SK-N-SH (cell line): Measurements from ENCODE around the gene HEBP2. TPM values are rescaled to one million over a fixed set of nuclear protein-coding genes. Genes with fewer than 3 reads are reported as not detected.

ENCODE experiments used
- CTCF ChIA-PET: fragments of 300-600, 350-600 bp; formaldehyde crosslinking; extraction: SDS; loops from one replicate; lab custom pipeline; 2021; lab: Yijun Ruan, JAX
- POLR2A ChIA-PET: fragments of 350-600 bp; sonication (Branson Sonifier 250); formaldehyde crosslinking; extraction: SDS; loops from one replicate; lab custom pipeline; 2020; ENCODE audit warnings: antibody characterized with exemption, inconsistent platforms; lab: Yijun Ruan, JAX
- DNase-seq: peaks from one replicate; pipeline ENCODE4 v3.0.0; 2012
- H2AFZ ChIP-seq: fragments of 200-600 bp; sonication (generic); 2 replicates; pipeline ENCODE4 v1.8.1; 2016; ENCODE audit warnings: antibody characterized with exemption, mild to moderate bottlenecking, low read depth
- H3F3A ChIP-seq: fragments of 200-600 bp; sonication (generic); replicated peaks from 2 replicates; pipeline ENCODE3; 2016; ENCODE audit warnings: antibody characterized with exemption, mild to moderate bottlenecking; ENCODE audit not compliant: insufficient read depth
- H3K27ac ChIP-seq, 2 experiments: fragments of 200-500 bp in 1 of 2; fragments of 200-600 bp in 1 of 2; sonication (Bioruptor generic) in 1 of 2; sonication (generic), shearing (Covaris generic) in 1 of 2; 2 replicates each; pipeline versions ENCODE4 v1.5.1 to v1.6.1; 2014 to 2016; ENCODE audit warnings: low read depth in 2 of 2, inconsistent platforms in 1 of 2, low read length in 1 of 2, mild to moderate bottlenecking in 1 of 2, mixed read lengths in 1 of 2
- H3K27me3 ChIP-seq: fragments of 200-600 bp; sonication (generic), shearing (Covaris generic); 2 replicates; pipeline ENCODE4 v1.6.1; 2016; ENCODE audit warnings: mixed run types; ENCODE audit not compliant: insufficient read depth
- H3K36me3 ChIP-seq, 2 experiments: fragments of 200-500 bp in 1 of 2; fragments of 200-600 bp in 1 of 2; sonication (Bioruptor generic) in 1 of 2; sonication (generic) in 1 of 2; replicated peaks in 1 of 2; 2 replicates each; pipeline versions ENCODE3 to v1.5.1; 2014 to 2016; ENCODE audit warnings: low read length in 1 of 2, mild to moderate bottlenecking in 1 of 2; ENCODE audit not compliant: insufficient read depth in 2 of 2, control insufficient read depth in 1 of 2
- H3K4me1 ChIP-seq, 2 experiments: fragments of 200-500 bp in 1 of 2; fragments of 200-600 bp in 1 of 2; sonication (Bioruptor generic) in 1 of 2; sonication (generic), shearing (Covaris generic) in 1 of 2; 2 replicates each; pipeline versions ENCODE4 v1.5.1 to v1.6.1; 2014 to 2016; ENCODE audit warnings: low read depth in 1 of 2, low read length in 1 of 2, mixed run types in 1 of 2; ENCODE audit not compliant: insufficient read depth in 2 of 2, control insufficient read depth in 1 of 2
- H3K4me2 ChIP-seq: fragments of 200-600 bp; sonication (generic), shearing (Covaris generic); 2 replicates; pipeline ENCODE4 v1.6.1; 2017; ENCODE audit warnings: mixed run types
- H3K4me3 ChIP-seq, 2 experiments: fragments of 200-500 bp in 1 of 2; fragments of 200-600 bp in 1 of 2; sonication (Bioruptor generic) in 1 of 2; sonication (generic), shearing (Covaris generic) in 1 of 2; 2 replicates each; pipeline versions ENCODE4 v1.5.1 to v1.8.1; 2014 to 2016; ENCODE audit warnings: low read depth in 2 of 2, inconsistent platforms in 1 of 2, low read length in 1 of 2, mild to moderate bottlenecking in 1 of 2, mixed read lengths in 1 of 2, moderate library complexity in 1 of 2
- H3K79me2 ChIP-seq: fragments of 200-600 bp; sonication (generic); 2 replicates; pipeline ENCODE4 v1.8.1; 2017; ENCODE audit warnings: mild to moderate bottlenecking; ENCODE audit not compliant: insufficient read depth
- H3K9ac ChIP-seq: fragments of 200-600 bp; sonication (generic); 2 replicates; pipeline ENCODE4 v1.6.1; 2017; ENCODE audit warnings: mixed run types
- H3K9me2 ChIP-seq: fragments of 200-600 bp; sonication (generic); 2 replicates; pipeline ENCODE4 v1.6.1; 2017; ENCODE audit warnings: mixed run types
- H3K9me3 ChIP-seq: fragments of 200-600 bp; sonication (generic); 2 replicates; pipeline ENCODE4 v1.6.1; 2017; ENCODE audit warnings: mixed run types, mild to moderate bottlenecking, moderate library complexity
- H4K20me1 ChIP-seq: fragments of 200-600 bp; sonication (generic); 2 replicates; pipeline ENCODE4 v1.6.1; 2017; ENCODE audit warnings: mild to moderate bottlenecking, mixed run types; ENCODE audit not compliant: insufficient read depth
- CHD2 ChIP-seq: fragments of 150-350 bp; IDR thresholded peaks from 2 replicates; pipeline ENCODE4 v1.6.1; 2018; ENCODE audit warnings: low read length; ENCODE audit not compliant: partially characterized antibody
- ELF1 ChIP-seq: IDR thresholded peaks from 2 replicates; pipeline ENCODE4 v1.4.0; 2012
- EP300 ChIP-seq, 2 experiments: IDR thresholded peaks; 2 replicates each; pipeline versions ENCODE4 v1.4.0 to v1.6.1; 2012; ENCODE audit warnings: borderline replicate concordance in 1 of 2, low read depth in 1 of 2, low read length in 1 of 2
- FOXM1 ChIP-seq: IDR thresholded peaks from 2 replicates; pipeline ENCODE4 v1.4.0; 2012; ENCODE audit warnings: low read depth, mild to moderate bottlenecking
- GABPA ChIP-seq: IDR thresholded peaks from 2 replicates; pipeline ENCODE4 v1.4.0; 2012; ENCODE audit warnings: low read depth, mild to moderate bottlenecking
- MAX ChIP-seq: IDR thresholded peaks from 2 replicates; pipeline ENCODE4 v1.4.0; 2012; ENCODE audit warnings: low read depth
- MEF2A ChIP-seq: IDR thresholded peaks from 2 replicates; pipeline ENCODE4 v1.4.0; 2012; ENCODE audit warnings: low read depth, borderline replicate concordance
- MXI1 ChIP-seq: IDR thresholded peaks from 2 replicates; pipeline ENCODE4 v1.6.1; 2012; ENCODE audit warnings: mild to moderate bottlenecking, low read depth, low read length, improper control_type of control experiment
- NRF1 ChIP-seq: IDR thresholded peaks from 2 replicates; pipeline ENCODE4 v1.6.1; 2012; ENCODE audit warnings: low read depth, mild to moderate bottlenecking, low read length
- PBX3 ChIP-seq: IDR thresholded peaks from 2 replicates; pipeline ENCODE4; 2012
- POLR2AphosphoS5 ChIP-seq: IDR thresholded peaks from 2 replicates; pipeline ENCODE4 v1.6.1; 2012; ENCODE audit warnings: low read depth, low read length
- REST ChIP-seq: IDR thresholded peaks from 2 replicates; pipeline ENCODE4 v1.6.1; 2012; ENCODE audit warnings: mild to moderate bottlenecking, low read depth, low read length, moderate library complexity
- RFX5 ChIP-seq: IDR thresholded peaks from 2 replicates; pipeline ENCODE4 v1.6.1; 2012; ENCODE audit warnings: mild to moderate bottlenecking, improper control_type of control experiment, low read length
- RXRA ChIP-seq: IDR thresholded peaks from 2 replicates; pipeline ENCODE4 v1.4.0; 2012; ENCODE audit warnings: low read depth, mild to moderate bottlenecking, borderline replicate concordance
- SIN3A ChIP-seq: IDR thresholded peaks from 2 replicates; pipeline ENCODE4 v1.6.1; 2012; ENCODE audit warnings: low read depth, mild to moderate bottlenecking, low read length, moderate library complexity, borderline replicate concordance
- SMC3 ChIP-seq: IDR thresholded peaks from 2 replicates; pipeline ENCODE4 v1.6.1; 2012; ENCODE audit warnings: low read depth, low read length, improper control_type of control experiment
- TCF12 ChIP-seq: IDR thresholded peaks from 2 replicates; pipeline ENCODE4 v1.4.0; 2012
- TEAD4 ChIP-seq: IDR thresholded peaks from 2 replicates; pipeline ENCODE4 v1.4.0; 2012; ENCODE audit warnings: mild to moderate bottlenecking, borderline replicate concordance; ENCODE audit not compliant: insufficient read depth
- YY1 ChIP-seq: IDR thresholded peaks from 2 replicates; pipeline ENCODE4 v1.4.0; 2012; ENCODE audit warnings: low read depth, mild to moderate bottlenecking
- WGBS: methylation state at CpG from one replicate; pipeline ENCODE4 v1.1.6; 2017; ENCODE audit warnings: low lambda C conversion rate; 5-methylcytosine and 5-hydroxymethylcytosine counted together
- polyA plus RNA-seq, 3 experiments: library from polyadenylated mRNA; depleted of rRNA; stranded (reverse); fragments of >200 nt; gene quantifications; 2 replicates each; pipeline ENCODE4 v1.2.3, GENCODE V29; 2012
- TF ChIP-seq, protein P1 (sequence below): fragments of 200-600 bp; sonication (generic); IDR thresholded peaks from 2 replicates; pipeline ENCODE4 v1.6.1; 2017; ENCODE audit warnings: antibody characterized with exemption, mild to moderate bottlenecking, moderate library complexity
- TF ChIP-seq, protein P2 (sequence below): IDR thresholded peaks from 2 replicates; pipeline ENCODE4 v1.4.0; 2012; ENCODE audit warnings: low read depth, borderline replicate concordance

HEBP2 gene
- polyA plus RNA-seq, 1 of the 3 experiments (the other 2 are of a cell fraction): 7.6 TPM

GRCh38 chr6:138420356-138420755 is 16.3 kb downstream of the HEBP2 start:
- no peak overlapping the region for H3K4me2 ChIP-seq
- DNase-seq: no peak
- H3K36me3 ChIP-seq: no peaks in the 10 kb centered on the region
- H3F3A ChIP-seq: no peaks in the 10 kb centered on the region
- peaks cover 11% of the 10 kb centered on the region; the same call in 1 of the 2 replicates for H3K27me3 ChIP-seq
- no peaks in the 10 kb centered on the region for H3K79me2 ChIP-seq
- no peaks in the 10 kb centered on the region for H3K9me2 ChIP-seq
- no peak overlapping the region for H3K9ac ChIP-seq
- CTCF ChIA-PET: interaction anchor here (1.0 to 1.6 kb wide), 2 partner anchors 17 to 237 kb away, joined by 3 to 6 read pairs; partner anchors contain the start of gene HEBP2
- 21% methylated on average over 3 of the region's 4 CpGs for WGBS
- TF ChIP-seq TCF12 (no peak), GABPA (no peak), NRF1 (no peak), POLR2AphosphoS5 (no peak), SIN3A (no peak)
- no peak overlapping the region for H2AFZ ChIP-seq
- peaks cover 0 to 8% of the 10 kb centered on the region in 2 experiments; a peak in 1 of 4 replicates for H3K4me1 ChIP-seq
- POLR2A ChIA-PET: no interaction called here
- H4K20me1 ChIP-seq: no peaks in the 10 kb centered on the region
- no peak overlapping the region for H3K4me3 ChIP-seq
- H3K27ac ChIP-seq: no peak overlapping the region
- H3K9me3 ChIP-seq: no peaks in the 10 kb centered on the region

GRCh38 chr6:138421089-138421488 is 17.1 kb downstream of the HEBP2 start:
- no peaks in the 10 kb centered on the region for H4K20me1 ChIP-seq
- peaks cover 16% of the 10 kb centered on the region; the same call in 1 of the 2 replicates for H3K27me3 ChIP-seq
- H2AFZ ChIP-seq: no peak overlapping the region
- H3K27ac ChIP-seq: no peak overlapping the region
- H3K79me2 ChIP-seq: no peaks in the 10 kb centered on the region
- H3K36me3 ChIP-seq: no peaks in the 10 kb centered on the region
- no peak overlapping the region for H3K9ac ChIP-seq
- no peak overlapping the region for H3K4me2 ChIP-seq
- ChIA-PET POLR2A (no interaction called here), CTCF (interaction anchor here (1.6 kb wide), 1 partner anchor 18 kb away, joined by 6 read pairs; the partner anchor contains the start of gene HEBP2)
- H3K4me3 ChIP-seq: no peak overlapping the region
- 21% methylated on average over 6 of the region's 6 CpGs for WGBS
- H3K9me3 ChIP-seq: no peaks in the 10 kb centered on the region
- H3K9me2 ChIP-seq: no peaks in the 10 kb centered on the region
- H3F3A ChIP-seq: no peaks in the 10 kb centered on the region
- DNase-seq: no peak
- H3K4me1 ChIP-seq: peaks cover 0 to 8% of the 10 kb centered on the region in 2 experiments; a peak in 1 of 4 replicates
- TF ChIP-seq YY1 (no peak), GABPA (no peak), MXI1 (no peak), EP300 (IDR thresholded peaks at IDR 0.05; ENCODE audit: borderline replicate concordance in 1 of 2, low read depth in 1 of 2, low read length in 1 of 2) (no peak), REST (no peak), RXRA (no peak), CHD2 (no peak), SMC3 (no peak), PBX3 (no peak), ELF1 (no peak), MAX (no peak), TEAD4 (no peak), POLR2AphosphoS5 (no peak), MEF2A (no peak), RFX5 (no peak), FOXM1 (no peak)
- TF ChIP-seq, protein P1, sequence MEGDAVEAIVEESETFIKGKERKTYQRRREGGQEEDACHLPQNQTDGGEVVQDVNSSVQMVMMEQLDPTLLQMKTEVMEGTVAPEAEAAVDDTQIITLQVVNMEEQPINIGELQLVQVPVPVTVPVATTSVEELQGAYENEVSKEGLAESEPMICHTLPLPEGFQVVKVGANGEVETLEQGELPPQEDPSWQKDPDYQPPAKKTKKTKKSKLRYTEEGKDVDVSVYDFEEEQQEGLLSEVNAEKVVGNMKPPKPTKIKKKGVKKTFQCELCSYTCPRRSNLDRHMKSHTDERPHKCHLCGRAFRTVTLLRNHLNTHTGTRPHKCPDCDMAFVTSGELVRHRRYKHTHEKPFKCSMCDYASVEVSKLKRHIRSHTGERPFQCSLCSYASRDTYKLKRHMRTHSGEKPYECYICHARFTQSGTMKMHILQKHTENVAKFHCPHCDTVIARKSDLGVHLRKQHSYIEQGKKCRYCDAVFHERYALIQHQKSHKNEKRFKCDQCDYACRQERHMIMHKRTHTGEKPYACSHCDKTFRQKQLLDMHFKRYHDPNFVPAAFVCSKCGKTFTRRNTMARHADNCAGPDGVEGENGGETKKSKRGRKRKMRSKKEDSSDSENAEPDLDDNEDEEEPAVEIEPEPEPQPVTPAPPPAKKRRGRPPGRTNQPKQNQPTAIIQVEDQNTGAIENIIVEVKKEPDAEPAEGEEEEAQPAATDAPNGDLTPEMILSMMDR: no peak
- TF ChIP-seq, protein P2, sequence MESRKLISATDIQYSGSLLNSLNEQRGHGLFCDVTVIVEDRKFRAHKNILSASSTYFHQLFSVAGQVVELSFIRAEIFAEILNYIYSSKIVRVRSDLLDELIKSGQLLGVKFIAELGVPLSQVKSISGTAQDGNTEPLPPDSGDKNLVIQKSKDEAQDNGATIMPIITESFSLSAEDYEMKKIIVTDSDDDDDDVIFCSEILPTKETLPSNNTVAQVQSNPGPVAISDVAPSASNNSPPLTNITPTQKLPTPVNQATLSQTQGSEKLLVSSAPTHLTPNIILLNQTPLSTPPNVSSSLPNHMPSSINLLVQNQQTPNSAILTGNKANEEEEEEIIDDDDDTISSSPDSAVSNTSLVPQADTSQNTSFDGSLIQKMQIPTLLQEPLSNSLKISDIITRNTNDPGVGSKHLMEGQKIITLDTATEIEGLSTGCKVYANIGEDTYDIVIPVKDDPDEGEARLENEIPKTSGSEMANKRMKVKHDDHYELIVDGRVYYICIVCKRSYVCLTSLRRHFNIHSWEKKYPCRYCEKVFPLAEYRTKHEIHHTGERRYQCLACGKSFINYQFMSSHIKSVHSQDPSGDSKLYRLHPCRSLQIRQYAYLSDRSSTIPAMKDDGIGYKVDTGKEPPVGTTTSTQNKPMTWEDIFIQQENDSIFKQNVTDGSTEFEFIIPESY: no peak
